ENCODE measurements around the gene TBC1D12. TPM values are rescaled to one million over a fixed set of nuclear protein-coding genes. Genes with fewer than 3 reads are reported as not detected.
"Not testable (repeated sequence)": the region's sequence is repeated elsewhere in the genome, so short reads cannot be mapped to it uniquely, and the experiment has no call there.

TBC1D12 gene
- total RNA-seq, 3 donors from 2014 or later (not counting 1 experiment from before 2014, with no cell fraction given) = 1.2 to 4.8 (median 1.8) TPM

GRCh38 chr10:94549221-94549620 is 146.9 kb downstream of the TBC1D12 start:
- Histone ChIP-seq H3K36me3 (ENCODE audit: control insufficient read depth, insufficient read depth, low read length) (no peaks in the 10 kb centered on the region), H3K27ac (ENCODE audit: low read length) (no peak overlapping the region), H3K4me3 (ENCODE audit: low read length) (no peak overlapping the region), H3K27me3 (ENCODE audit: control insufficient read depth, insufficient read depth, low read length) (no peaks in the 10 kb centered on the region), H3K9me3 (ENCODE audit: control insufficient read depth, insufficient read depth, low read length) (no peaks in the 10 kb centered on the region), H3K4me1 (ENCODE audit: control insufficient read depth, insufficient read depth, low read length) (peaks cover 16% of the 10 kb centered on the region)
- ATAC-seq (no peak), DNase-seq (no peak)
- Mint-ChIP-seq H3K27ac (no peak overlapping the region), H3K27me3 (ENCODE audit: low read depth in 2 of 2) (peaks cover 0 to 2% of the 10 kb centered on the region in 2 donors), H3K9me3 (no peaks in the 10 kb centered on the region), H3K36me3 (no peaks in the 10 kb centered on the region), H3K4me3 (no peak overlapping the region), H3K4me1 (peaks cover 24 to 29% of the 10 kb centered on the region in 2 donors)
- no peak for TF ChIP-seq CTCF (IDR thresholded peaks at IDR 0.05)
- intact Hi-C loops (cut with micrococcal nuclease) = no loop called here

GRCh38 chr10:94567714-94568307 is 165.5 kb downstream of the TBC1D12 start:
- H3K4me1 Mint-ChIP-seq; H3K27me3 ChIP-seq (ENCODE audit: control insufficient read depth, insufficient read depth, low read length); H3K4me3 ChIP-seq (ENCODE audit: low read length); DNase-seq; H3K9me3 ChIP-seq (ENCODE audit: control insufficient read depth, insufficient read depth, low read length); intact Hi-C loops (cut with micrococcal nuclease); H3K4me1 ChIP-seq (ENCODE audit: control insufficient read depth, insufficient read depth, low read length); H3K27ac ChIP-seq (ENCODE audit: low read length); H3K27me3 Mint-ChIP-seq (ENCODE audit: low read depth in 2 of 2); ATAC-seq; H3K36me3 ChIP-seq (ENCODE audit: control insufficient read depth, insufficient read depth, low read length); H3K4me3 Mint-ChIP-seq; H3K27ac Mint-ChIP-seq; H3K9me3 Mint-ChIP-seq; H3K36me3 Mint-ChIP-seq: not testable (repeated sequence)
- WGBS (ENCODE audit: insufficient coverage) = 99% methylated on average over 12 of the region's 13 CpGs

GRCh38 chr10:94571081-94571480 is 168.7 kb downstream of the TBC1D12 start:
- Mint-ChIP-seq H3K4me3 (no peak overlapping the region), H3K4me1 (no peaks in the 10 kb centered on the region), H3K27ac (no peak overlapping the region), H3K36me3 (no peaks in the 10 kb centered on the region), H3K27me3 (ENCODE audit: low read depth in 2 of 2) (no peaks in the 10 kb centered on the region), H3K9me3 (no peaks in the 10 kb centered on the region)
- DNase-seq (no peak), ATAC-seq (no peak)
- no peak overlapping the region for H3K4me3 ChIP-seq (ENCODE audit: low read length)
- H3K9me3 ChIP-seq (ENCODE audit: control insufficient read depth, insufficient read depth, low read length) = no peaks in the 10 kb centered on the region
- intact Hi-C loops (cut with micrococcal nuclease) = no loop called here
- H3K36me3 ChIP-seq (ENCODE audit: control insufficient read depth, insufficient read depth, low read length) = no peaks in the 10 kb centered on the region
- no peak overlapping the region for H3K27ac ChIP-seq (ENCODE audit: low read length)
- H3K4me1 ChIP-seq (ENCODE audit: control insufficient read depth, insufficient read depth, low read length) = no peaks in the 10 kb centered on the region
- no peak for TF ChIP-seq CTCF (IDR thresholded peaks at IDR 0.05)
- no peaks in the 10 kb centered on the region for H3K27me3 ChIP-seq (ENCODE audit: control insufficient read depth, insufficient read depth, low read length)

- H3K27me3 ChIP-seq (ENCODE audit: control insufficient read depth, insufficient read depth, low read length) = no peaks in the 10 kb centered on the region
- H3K9me3 Mint-ChIP-seq = no peaks in the 10 kb centered on the region
- no peak for TF ChIP-seq CTCF (IDR thresholded peaks at IDR 0.05)
- H3K27me3 Mint-ChIP-seq (ENCODE audit: low read depth in 2 of 2) = no peaks in the 10 kb centered on the region
- H3K36me3 Mint-ChIP-seq = no peaks in the 10 kb centered on the region
- 97% methylated on average over 3 of the region's 3 CpGs for WGBS (ENCODE audit: insufficient coverage)
- ATAC-seq (no peak), DNase-seq (no peak)
- no peak overlapping the region for H3K27ac Mint-ChIP-seq
- H3K4me3 ChIP-seq (ENCODE audit: low read length) = no peak overlapping the region
- no peaks in the 10 kb centered on the region for H3K4me1 ChIP-seq (ENCODE audit: control insufficient read depth, insufficient read depth, low read length)
- no peak overlapping the region for H3K27ac ChIP-seq (ENCODE audit: low read length)
- H3K36me3 ChIP-seq (ENCODE audit: control insufficient read depth, insufficient read depth, low read length) = no peaks in the 10 kb centered on the region
- no peak overlapping the region for H3K4me3 Mint-ChIP-seq
- intact Hi-C loops (cut with micrococcal nuclease) = no loop called here
- H3K4me1 Mint-ChIP-seq = no peaks in the 10 kb centered on the region
- H3K9me3 ChIP-seq (ENCODE audit: control insufficient read depth, insufficient read depth, low read length) = no peaks in the 10 kb centered on the region
These were observed 169.2 kb downstream of the TBC1D12 start for GRCh38 chr10:94571528-94571927.

All from natural killer cell (primary cell).